Heart left ventricle (tissue), 16 donors: Measurements from ENCODE around the gene CNGB1. TPM values are rescaled to one million over a fixed set of nuclear protein-coding genes. Genes with fewer than 3 reads are reported as not detected.
A peak's percentile ranks its signal among the peaks of the same experiment; 100 is the strongest.

Experiments
- ATAC-seq, 4 donors: fragments of 200-7000 bp; cut with Tn5 transposase; one replicate each; pipeline ENCODE4 v1.9.1; 2020 to 2022; ENCODE audit warnings: moderate library complexity in 4 of 4, mild to moderate bottlenecking in 3 of 4, moderate number of reproducible peaks in 1 of 4
- DNase-seq, 5 donors: peaks; one replicate each; pipeline ENCODE4 v3.0.0-alpha.2; 2020
- H3K27ac ChIP-seq, 12 donors: fragments of 200-600 bp; sonication (generic) in 4 of 12; one replicate each; pipeline versions ENCODE4 v1.5.0 to v1.8.0; 2016 to 2022; ENCODE audit warnings: mild to moderate bottlenecking in 2 of 12
- H3K27me3 ChIP-seq, 9 donors: fragments of 200-600 bp; sonication (generic) in 2 of 9; one replicate each; pipeline versions ENCODE4 v1.5.1 to v1.8.0; 2016 to 2022; ENCODE audit warnings: mild to moderate bottlenecking in 3 of 9
- H3K36me3 ChIP-seq, 9 donors: fragments of 200-600 bp; sonication (generic) in 2 of 9; one replicate each; pipeline versions ENCODE4 v1.5.0 to v1.8.0; 2018 to 2022; ENCODE audit warnings: mild to moderate bottlenecking in 2 of 9
- H3K4me1 ChIP-seq, 12 donors: fragments of 200-600 bp; sonication (generic) in 4 of 12; one replicate each; pipeline versions ENCODE4 v1.5.0 to v1.8.0; 2016 to 2022; ENCODE audit warnings: mild to moderate bottlenecking in 3 of 12
- H3K4me3 ChIP-seq, 12 donors: fragments of 200-600 bp; sonication (generic) in 4 of 12; one replicate each; pipeline versions ENCODE4 v1.5.0 to v1.8.0; 2017 to 2022; ENCODE audit warnings: mild to moderate bottlenecking in 9 of 12, moderate library complexity in 4 of 12
- H3K9me3 ChIP-seq, 12 donors: fragments of 200-600 bp; sonication (generic) in 4 of 12; one replicate each; pipeline versions ENCODE4 v1.5.0 to v1.8.0; 2016 to 2022; ENCODE audit warnings: mild to moderate bottlenecking in 1 of 12
- POLR2A ChIP-seq, 2 donors: fragments of 450-650 bp; IDR thresholded peaks; one replicate each; pipeline ENCODE4 v1.6.1; 2017; ENCODE audit warnings: antibody characterized with exemption in 2 of 2, mild to moderate bottlenecking in 2 of 2, moderate library complexity in 2 of 2
- WGBS, 4 donors: extraction: QIAGEN DNeasy Blood & Tissue Kit in 2 of 4; methylation state at CpG; one replicate each; pipeline versions ENCODE4 v1.1.5 to v1.1.7; 2013 to 2018; 5-methylcytosine and 5-hydroxymethylcytosine counted together
- intact Hi-C, 10 donors: fragments of 100-400 bp; cut with DNase I; formaldehyde crosslinking; loops; one replicate each; pipeline versions ENCODE4 v1.11.1 to v1.14.2; 2022
- polyA plus RNA-seq, 2 donors: library from polyadenylated mRNA; stranded (reverse); fragments of 200-250 nt; gene quantifications; one replicate each; pipeline ENCODE4 v1.2.3, GENCODE V29; 2013
- total RNA-seq, 9 donors: library from RNA; depleted of rRNA in 2 of 9; stranded (reverse); fragments of >200 nt in 2 of 9; fragmentation: NEBNext Ultra II Directional in 3 of 9; extraction: Animal tissue kit (Norgen Biotek cat#: 25700) in 3 of 9; gene quantifications; one replicate each; pipeline versions ENCODE4 v1.1.0 to v1.2.4, GENCODE V29; 2016 to 2023
- TF ChIP-seq, protein P1 (sequence below), 12 donors: fragments of 200-600 bp; sonication (generic) in 4 of 12; IDR thresholded peaks; one replicate each; pipeline versions ENCODE4 v1.5.0 to v1.8.0; 2018 to 2022; ENCODE audit warnings: antibody characterized with exemption in 12 of 12, mild to moderate bottlenecking in 5 of 12
- donor health status: ischemic (EF 13 %, LVEDD 7.1; RV severe dilation, severe dysfunction).
- donor health status: healthy with polysubstance abuse.
- donor health status: DM: no; HTN: yes; CAD: no.
- donor health status: DM: no; HTN: no; CAD: no.
- donor health status: ischemic (EF 25% LVEDD 6.9; RV normal size, moderate dysfunction).
- donor health status: ischemic (EF 25% LVEDD 5.7; RV mildly dilated, moderate dysfunction).
- donor health status: healthy.
- donor health status: DM: yes; HTN: yes; CAD: no.
- donor health status: ischemic (EF 35%, LVEDD 5.7; RV mildly dilated, moderate dysfunction).
- donor health status: nonischemic (EF 11% LVEDD 7.7; RV severe dilation, severe dysfunction).
- donor health status: DM: yes; HTN: yes; CAD: no.
- donor health status: PGD.
- donor health status: ischemic (EF 29% LVEDD 5.4; RV normal size, mild dysfunction).
- donor health status: nonischemic (EF 23%, LVEDD 6.1; RV moderate dilation, normal function).

CNGB1 gene
- total and polyA plus RNA-seq, 11 donors = not detected

- no peak overlapping the region for H3K4me3 ChIP-seq
- intact Hi-C loops = no loop called here
- H3K4me1 ChIP-seq = no peaks in the 10 kb centered on the region
- no peaks in the 10 kb centered on the region for H3K36me3 ChIP-seq
- H3K27me3 ChIP-seq = no peaks in the 10 kb centered on the region
- no peak for TF ChIP-seq POLR2A (IDR thresholded peaks at IDR 0.05)
- TF ChIP-seq, protein P1, sequence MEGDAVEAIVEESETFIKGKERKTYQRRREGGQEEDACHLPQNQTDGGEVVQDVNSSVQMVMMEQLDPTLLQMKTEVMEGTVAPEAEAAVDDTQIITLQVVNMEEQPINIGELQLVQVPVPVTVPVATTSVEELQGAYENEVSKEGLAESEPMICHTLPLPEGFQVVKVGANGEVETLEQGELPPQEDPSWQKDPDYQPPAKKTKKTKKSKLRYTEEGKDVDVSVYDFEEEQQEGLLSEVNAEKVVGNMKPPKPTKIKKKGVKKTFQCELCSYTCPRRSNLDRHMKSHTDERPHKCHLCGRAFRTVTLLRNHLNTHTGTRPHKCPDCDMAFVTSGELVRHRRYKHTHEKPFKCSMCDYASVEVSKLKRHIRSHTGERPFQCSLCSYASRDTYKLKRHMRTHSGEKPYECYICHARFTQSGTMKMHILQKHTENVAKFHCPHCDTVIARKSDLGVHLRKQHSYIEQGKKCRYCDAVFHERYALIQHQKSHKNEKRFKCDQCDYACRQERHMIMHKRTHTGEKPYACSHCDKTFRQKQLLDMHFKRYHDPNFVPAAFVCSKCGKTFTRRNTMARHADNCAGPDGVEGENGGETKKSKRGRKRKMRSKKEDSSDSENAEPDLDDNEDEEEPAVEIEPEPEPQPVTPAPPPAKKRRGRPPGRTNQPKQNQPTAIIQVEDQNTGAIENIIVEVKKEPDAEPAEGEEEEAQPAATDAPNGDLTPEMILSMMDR (IDR thresholded peaks at IDR 0.05) = no peak
- peak in 1 of 4 donors; percentile 13 for ATAC-seq
- H3K9me3 ChIP-seq = no peaks in the 10 kb centered on the region
- DNase-seq = no peak
- H3K27ac ChIP-seq = no peak overlapping the region
- WGBS, 4 donors = 66 to 82% (median 78%) methylated on average over 7 to 10 of the region's 10 CpGs
Measured at GRCh38 chr16:57964157-57964700, 6.7 kb downstream of the CNGB1 start.

GRCh38 chr16:57962756-57963155 is 8.2 kb downstream of the CNGB1 start:
- Histone ChIP-seq H3K9me3 (no peaks in the 10 kb centered on the region), H3K27ac (no peak overlapping the region), H3K4me3 (no peak overlapping the region), H3K36me3 (no peaks in the 10 kb centered on the region), H3K4me1 (no peaks in the 10 kb centered on the region), H3K27me3 (no peaks in the 10 kb centered on the region)
- intact Hi-C loops = no loop called here
- 59 to 85% (median 77%) methylated on average over 3 to 9 of the region's 9 CpGs for WGBS, 4 donors
- DNase-seq = no peak
- TF ChIP-seq, protein P1 (IDR thresholded peaks at IDR 0.05) = no peak
- TF ChIP-seq POLR2A (IDR thresholded peaks at IDR 0.05) = no peak
- ATAC-seq = no peak

DNA sequence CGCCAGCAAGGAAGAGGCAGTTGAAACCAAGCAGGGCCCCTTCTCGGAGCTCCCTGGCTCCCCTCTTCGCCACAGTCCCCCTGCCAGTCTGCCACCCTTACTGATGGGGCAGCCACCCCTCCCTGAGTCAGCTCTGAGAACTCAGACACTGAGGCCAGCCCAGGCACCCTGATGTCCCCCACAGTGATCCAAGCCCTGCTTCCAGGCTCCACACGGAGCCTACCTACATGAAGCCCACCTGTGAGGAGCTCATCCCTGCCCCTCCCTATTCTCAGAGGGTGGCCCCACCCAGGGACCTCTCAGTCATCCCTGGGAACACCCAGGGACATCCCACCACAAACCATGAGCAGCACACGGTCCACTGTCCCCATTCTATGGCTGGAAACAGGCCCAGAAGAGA is 8.9 kb downstream of the CNGB1 start:
- no peaks in the 10 kb centered on the region for H3K4me1 ChIP-seq
- WGBS, 4 donors = 50 to 64% (median 58%) methylated on average over 5 of the region's 5 CpGs
- H3K27ac ChIP-seq = no peak overlapping the region
- intact Hi-C loops = no loop called here
- H3K9me3 ChIP-seq = no peaks in the 10 kb centered on the region
- no peak overlapping the region for H3K4me3 ChIP-seq
- H3K27me3 ChIP-seq = no peaks in the 10 kb centered on the region
- ATAC-seq (no peak), DNase-seq (no peak)
- no peaks in the 10 kb centered on the region for H3K36me3 ChIP-seq
- TF ChIP-seq POLR2A (IDR thresholded peaks at IDR 0.05) = no peak
- TF ChIP-seq, protein P1 (IDR thresholded peaks at IDR 0.05) = no peak

- intact Hi-C loops = no loop called here
- no peak for ATAC-seq
Measured at GRCh38 chr16:57961538-57961937, 9.4 kb downstream of the CNGB1 start.

More at GRCh38 chr16:57961538-57961937, 9.4 kb downstream of the CNGB1 start:
- Histone ChIP-seq H3K9me3 (no peaks in the 10 kb centered on the region), H3K27me3 (no peaks in the 10 kb centered on the region), H3K27ac (no peak overlapping the region), H3K36me3 (no peaks in the 10 kb centered on the region), H3K4me3 (no peak overlapping the region), H3K4me1 (no peaks in the 10 kb centered on the region)
- WGBS, 4 donors = 41 to 66% (median 48%) methylated on average over 2 of the region's 2 CpGs
- DNase-seq = no peak
- TF ChIP-seq, protein P1 (IDR thresholded peaks at IDR 0.05) = no peak
- no peak for TF ChIP-seq POLR2A (IDR thresholded peaks at IDR 0.05)
